IMR-90 (cell line): ENCODE data around the gene DBN1.

Experiments
- CEBPB ChIP-seq: IDR thresholded peaks from 2 replicates; pipeline ENCODE4 v1.6.1; 2012; ENCODE audit warnings: low read depth, low read length, improper control_type of control experiment
- CTCF ChIP-seq: conservative IDR thresholded peaks from 2 replicates; pipeline ENCODE4 v1.5.1; 2012; ENCODE audit warnings: mild to moderate bottlenecking, low read depth, low read length, improper control_type of control experiment
- MAFK ChIP-seq: IDR thresholded peaks from 2 replicates; pipeline ENCODE4 v1.6.1; 2012; ENCODE audit warnings: low read depth, low read length, improper control_type of control experiment
- MXI1 ChIP-seq: IDR thresholded peaks from 2 replicates; pipeline ENCODE4 v1.6.1; 2012; ENCODE audit warnings: low read depth, mild to moderate bottlenecking, low read length, moderate library complexity, borderline replicate concordance
- NFE2L2 ChIP-seq: fragments of 150-350 bp; IDR thresholded peaks from 2 replicates; pipeline ENCODE4 v1.6.1; 2016; ENCODE audit warnings: low read depth, mild to moderate bottlenecking, low read length
- POLR2A ChIP-seq: IDR thresholded peaks from 2 replicates; pipeline ENCODE4 v1.6.1; 2012; ENCODE audit warnings: mild to moderate bottlenecking, low read depth, low read length
- RCOR1 ChIP-seq: IDR thresholded peaks from 2 replicates; pipeline ENCODE4 v1.6.1; 2012; ENCODE audit warnings: mild to moderate bottlenecking, low read length, improper control_type of control experiment; ENCODE audit not compliant: insufficient replicate concordance
- RFX5 ChIP-seq: IDR thresholded peaks from 2 replicates; pipeline ENCODE4 v1.8.0; 2012; ENCODE audit warnings: low read depth, mild to moderate bottlenecking, low read length, moderate library complexity
- SMC3 ChIP-seq: fragments of 150-350 bp; IDR thresholded peaks from 2 replicates; pipeline ENCODE4 v1.6.1; 2016; ENCODE audit warnings: low read depth, mild to moderate bottlenecking, antibody characterized with exemption, low read length, moderate library complexity

- TF ChIP-seq SMC3 (no peak), CTCF (no peak), POLR2A (0 out of 2 replicates have a peak, but pooled peaks have one; percentile 51), RFX5 (no peak), MXI1 (peak; percentile 6; the same call in 1 of the 2 replicates), RCOR1 (no peak), NFE2L2 (no peak), CEBPB (no peak), MAFK (no peak)
Observed at GRCh38 chr5:177472460-177473442, 683 bp downstream of the DBN1 start.
